ENCODE data around the gene FGF7.

The FGF7 gene

DNA sequence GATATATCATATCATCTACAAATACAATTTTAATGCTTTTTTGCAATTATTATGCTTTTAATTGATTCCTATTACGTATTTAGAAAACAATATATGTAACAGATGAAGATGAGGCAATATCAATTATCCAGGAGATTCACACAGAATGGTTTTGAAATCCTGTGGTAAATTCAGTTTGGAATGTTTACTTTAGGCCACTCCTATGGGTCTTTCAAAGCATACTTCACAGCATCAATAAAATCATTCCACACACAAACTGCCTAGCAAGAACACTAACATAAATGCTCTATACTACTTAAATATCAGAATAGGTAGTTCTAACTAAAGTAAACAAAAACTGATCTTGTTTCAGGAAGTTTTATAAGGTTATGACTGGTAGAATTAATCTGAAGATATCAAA lies 107.0 kb downstream of the FGF7 start:
- no peak overlapping the region for H3K27ac ChIP-seq (ENCODE audit: insufficient read depth, low read depth, low read length, poor library complexity, severe bottlenecking)
- no peaks in the 10 kb centered on the region for H3K9me3 ChIP-seq (ENCODE audit: control insufficient read depth, low read length)
- H3K4me1 ChIP-seq (ENCODE audit: control insufficient read depth, insufficient read depth, low read length): no peaks in the 10 kb centered on the region
- H3K4me3 ChIP-seq (ENCODE audit: insufficient read depth, low read depth, low read length): no peak overlapping the region
- no peaks in the 10 kb centered on the region for H3K27me3 ChIP-seq (ENCODE audit: control insufficient read depth, insufficient read depth, low read length, poor library complexity, severe bottlenecking)
- WGBS, 2 experiments: 100% methylated on average over 1 of the region's 1 CpG; no CpG with 5 or more reads in 1 of the 2 experiments
- no peaks in the 10 kb centered on the region for H3K36me3 ChIP-seq (ENCODE audit: control insufficient read depth, insufficient read depth, low read length)

Data from ectodermal cell (in vitro differentiated cells).